Adrenal gland (tissue), 5 donors: Measurements from ENCODE around the gene FBLIM1.

ENCODE experiments used
- POLR2A ChIP-seq, 2 donors: fragments of 450-650 bp; IDR thresholded peaks; one replicate each; pipeline ENCODE4 v1.6.1; 2017; ENCODE audit warnings: antibody characterized with exemption in 2 of 2, mild to moderate bottlenecking in 2 of 2, moderate library complexity in 1 of 2
- TF ChIP-seq, protein P1 (sequence below), 6 experiments: fragments of 450-650 bp in 4 of 6; fragments of 200-600 bp in 2 of 6; sonication (generic) in 1 of 6; IDR thresholded peaks; 1 replicate in 5 of 6; 2 replicates in 1 of 6; pipeline versions ENCODE4 v1.5.1 to v1.8.0; 2016 to 2021; ENCODE audit warnings: antibody characterized with exemption in 6 of 6, mild to moderate bottlenecking in 2 of 6, moderate library complexity in 1 of 6
- donor health status: DM: no; HTN: no; CAD: no.

- TF ChIP-seq, protein P1, sequence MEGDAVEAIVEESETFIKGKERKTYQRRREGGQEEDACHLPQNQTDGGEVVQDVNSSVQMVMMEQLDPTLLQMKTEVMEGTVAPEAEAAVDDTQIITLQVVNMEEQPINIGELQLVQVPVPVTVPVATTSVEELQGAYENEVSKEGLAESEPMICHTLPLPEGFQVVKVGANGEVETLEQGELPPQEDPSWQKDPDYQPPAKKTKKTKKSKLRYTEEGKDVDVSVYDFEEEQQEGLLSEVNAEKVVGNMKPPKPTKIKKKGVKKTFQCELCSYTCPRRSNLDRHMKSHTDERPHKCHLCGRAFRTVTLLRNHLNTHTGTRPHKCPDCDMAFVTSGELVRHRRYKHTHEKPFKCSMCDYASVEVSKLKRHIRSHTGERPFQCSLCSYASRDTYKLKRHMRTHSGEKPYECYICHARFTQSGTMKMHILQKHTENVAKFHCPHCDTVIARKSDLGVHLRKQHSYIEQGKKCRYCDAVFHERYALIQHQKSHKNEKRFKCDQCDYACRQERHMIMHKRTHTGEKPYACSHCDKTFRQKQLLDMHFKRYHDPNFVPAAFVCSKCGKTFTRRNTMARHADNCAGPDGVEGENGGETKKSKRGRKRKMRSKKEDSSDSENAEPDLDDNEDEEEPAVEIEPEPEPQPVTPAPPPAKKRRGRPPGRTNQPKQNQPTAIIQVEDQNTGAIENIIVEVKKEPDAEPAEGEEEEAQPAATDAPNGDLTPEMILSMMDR (IDR thresholded peaks at IDR 0.05) = no peak
- TF ChIP-seq POLR2A (IDR thresholded peaks at IDR 0.05) = no peak
Measured at GRCh38 chr1:15749399-15750291, 8.9 kb upstream of the FBLIM1 start.
